T-helper 22 cell (primary cell): ENCODE data around the gene SYNE2.
"Not testable (repeated sequence)": the region's sequence is repeated elsewhere in the genome, so short reads cannot be mapped to it uniquely, and the experiment has no call there.

ENCODE experiments used
- DNase-seq: peaks from one replicate; pipeline ENCODE4 v3.0.0-alpha.2; 2020; ENCODE audit warnings: low read depth

The SYNE2 gene

DNA sequence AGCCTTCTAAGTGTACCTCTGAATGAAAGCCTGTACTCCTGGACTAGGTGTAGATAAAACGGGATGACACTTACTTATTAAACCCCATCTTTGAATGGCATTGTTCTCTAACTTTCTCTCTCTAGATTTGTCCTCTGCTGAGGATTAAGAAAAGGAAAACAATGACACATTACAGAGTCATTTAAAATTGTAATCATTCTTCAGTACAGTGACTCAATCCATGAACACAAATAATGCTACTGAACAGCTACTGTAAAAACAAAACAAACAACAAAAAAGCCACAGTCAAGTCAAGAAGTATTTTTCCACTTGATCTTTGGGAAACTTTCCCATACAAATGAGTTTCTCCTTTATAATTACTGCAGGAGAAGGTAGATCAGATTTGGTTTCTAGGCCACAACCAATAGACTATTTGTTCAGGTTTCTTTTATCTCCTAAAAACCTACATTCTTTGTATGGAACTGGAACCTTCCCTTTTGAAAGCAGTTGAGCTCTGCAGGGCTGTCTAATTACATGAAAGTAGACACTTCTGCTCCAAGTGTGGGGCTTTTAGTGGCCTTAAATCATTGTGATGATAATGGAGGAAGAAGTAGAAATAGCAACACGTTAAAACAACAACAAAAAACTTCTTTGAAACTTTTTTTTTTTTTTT lies 222.3 kb downstream of the SYNE2 start:
- DNase-seq = no peak

DNA sequence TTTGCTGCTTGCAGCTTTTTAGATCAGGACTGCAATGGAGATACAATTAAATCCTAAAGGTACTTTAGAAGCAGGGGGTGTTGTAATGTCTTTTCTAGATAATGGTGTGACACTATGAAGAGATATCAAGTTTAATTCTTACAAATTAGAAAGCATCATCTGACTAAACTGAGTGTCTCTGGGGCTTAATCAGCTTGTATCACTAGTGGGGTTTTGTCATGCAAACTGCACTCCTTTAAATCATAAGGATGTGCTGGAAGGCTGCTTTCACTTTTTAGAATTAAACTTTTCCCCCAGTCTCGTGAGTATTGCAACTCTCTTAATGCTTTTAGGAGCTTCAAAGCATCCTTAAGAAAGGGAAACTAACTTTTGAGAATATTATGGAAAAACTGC lies 222.8 kb downstream of the SYNE2 start:
- DNase-seq = no peak

DNA sequence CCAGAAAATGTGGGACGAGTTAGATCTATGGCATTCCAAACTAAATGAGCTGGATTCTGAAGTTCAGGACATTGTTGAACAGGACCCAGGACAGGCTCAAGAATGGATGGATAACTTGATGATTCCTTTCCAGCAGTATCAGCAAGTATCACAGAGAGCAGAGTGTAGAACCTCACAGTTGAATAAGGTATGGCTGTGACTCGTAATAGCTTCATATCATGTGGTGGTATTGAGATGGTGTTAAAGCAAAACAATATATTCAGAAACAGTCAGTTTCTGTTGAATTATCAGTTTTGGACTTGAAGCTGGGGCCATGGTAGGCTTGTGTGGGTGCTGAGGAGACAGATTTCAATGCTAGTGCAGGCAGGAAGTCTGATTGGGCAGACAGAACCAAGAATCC lies 227.6 kb downstream of the SYNE2 start:
- no peak for DNase-seq

DNA sequence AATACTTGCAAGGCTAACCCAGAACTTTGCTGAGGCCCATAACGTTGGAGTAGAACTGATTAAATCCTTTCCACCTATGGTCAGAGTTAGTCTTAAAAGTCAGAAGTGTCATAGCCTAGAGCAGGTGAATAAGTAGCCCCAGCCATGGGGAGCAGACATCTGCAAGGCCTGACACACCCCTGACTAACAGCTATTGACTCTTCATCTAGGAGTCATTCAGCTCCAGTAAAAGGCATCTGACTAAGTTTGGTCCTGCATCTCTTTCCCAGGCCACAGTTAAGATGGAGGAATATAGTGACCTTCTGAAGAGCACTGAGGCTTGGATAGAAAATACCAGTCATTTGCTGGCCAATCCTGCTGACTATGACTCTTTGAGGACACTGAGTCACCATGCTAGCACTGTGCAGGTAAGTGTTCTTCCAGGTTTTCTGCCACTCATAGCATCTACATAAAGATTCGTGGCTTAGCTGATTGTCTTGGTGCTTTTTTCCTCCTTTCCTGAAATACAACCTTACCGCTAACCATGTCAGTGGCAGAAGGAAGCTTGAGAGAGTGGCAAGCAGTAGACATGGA lies 228.5 kb downstream of the SYNE2 start:
- DNase-seq = no peak

DNA sequence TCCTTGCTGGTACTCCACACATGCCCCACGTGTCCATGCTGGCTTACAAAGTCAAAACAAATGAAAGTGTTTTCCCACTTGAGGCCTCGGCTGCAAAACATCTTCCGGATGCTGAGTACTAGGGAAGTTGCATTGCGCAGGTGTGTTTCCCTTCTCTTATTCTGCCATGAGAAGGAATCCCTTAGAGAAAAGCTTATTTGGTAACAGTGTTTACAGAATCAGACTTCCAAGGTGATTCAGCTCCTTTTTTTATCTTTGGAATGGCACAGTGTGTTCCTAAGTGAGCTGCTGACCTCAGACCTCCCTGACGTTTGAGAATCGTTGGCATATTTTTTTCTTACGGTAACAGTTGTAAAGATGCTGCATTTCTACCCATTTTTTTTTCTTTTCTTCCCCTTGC lies 230.0 kb downstream of the SYNE2 start:
- no peak for DNase-seq

DNA sequence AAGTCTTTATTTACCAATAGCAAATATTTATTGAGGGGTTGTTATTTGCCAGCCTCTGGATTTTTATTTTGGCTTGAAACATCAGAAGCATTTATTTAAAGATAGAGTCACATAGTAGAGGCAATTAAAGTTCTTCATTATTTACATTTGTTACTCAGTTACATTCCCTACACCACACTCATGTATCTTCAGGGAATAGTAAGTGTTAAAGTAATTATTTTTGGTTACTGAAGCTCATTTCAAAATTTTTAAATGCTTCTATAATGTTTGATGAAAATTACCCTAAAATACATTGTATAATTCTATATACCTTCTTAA lies 235.8 kb downstream of the SYNE2 start:
- DNase-seq = no peak

DNA sequence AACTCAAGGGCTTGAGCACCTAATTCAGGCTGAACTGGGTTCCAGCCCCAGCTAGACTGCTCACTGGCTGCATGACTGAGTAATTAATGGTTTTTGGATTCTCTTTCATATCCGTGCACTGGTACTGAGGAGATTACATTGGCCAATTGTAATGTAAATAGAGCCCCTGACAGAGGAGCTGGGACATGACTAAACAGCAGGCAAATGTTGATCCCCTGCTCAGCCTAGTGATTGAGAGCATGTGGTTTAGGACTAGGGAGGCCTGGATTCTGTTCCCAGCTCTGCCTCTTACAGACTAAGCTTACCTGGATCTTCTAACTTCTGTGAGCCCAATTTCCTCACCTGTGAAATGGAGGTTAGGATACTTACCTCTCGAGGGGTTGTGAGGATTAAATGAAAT lies 237.1 kb downstream of the SYNE2 start:
- no peak for DNase-seq

DNA sequence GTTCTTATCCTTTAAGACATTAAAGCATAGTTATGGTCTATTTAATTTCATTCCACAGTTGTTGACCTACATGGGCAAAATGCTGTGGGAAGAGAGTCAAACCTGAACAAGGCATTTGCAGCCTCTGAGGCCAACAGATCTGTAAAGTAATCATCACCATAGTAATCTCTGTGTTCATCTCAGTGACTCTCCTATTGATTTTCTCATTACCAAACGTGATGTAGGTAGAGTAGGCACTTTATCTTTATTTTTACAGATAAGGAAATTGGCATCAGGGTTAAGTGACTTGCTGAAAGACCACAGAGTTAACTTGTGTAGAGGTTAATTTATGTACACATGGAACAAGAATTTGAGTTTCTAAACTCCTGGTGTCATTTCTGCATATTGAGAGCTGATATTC lies 238.4 kb downstream of the SYNE2 start:
- DNase-seq = no peak

DNA sequence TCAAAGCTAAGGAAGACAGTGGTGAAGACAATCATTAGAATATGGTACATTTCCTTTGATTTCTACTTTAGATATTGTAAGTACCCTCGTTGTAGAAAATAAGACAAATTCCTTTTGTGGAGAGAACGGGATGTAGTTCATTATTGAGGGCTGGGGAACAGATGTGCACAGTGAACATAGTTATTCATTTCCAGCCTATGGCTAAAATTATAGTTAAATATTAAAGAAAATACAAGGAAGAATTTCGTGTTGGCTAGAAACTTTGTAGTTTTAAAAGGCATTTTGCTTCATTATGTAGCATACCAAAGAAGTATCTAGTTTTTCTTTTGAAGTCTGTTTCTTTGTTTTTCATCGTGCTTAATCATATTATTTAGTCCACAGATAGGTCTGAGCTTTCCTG lies 239.5 kb downstream of the SYNE2 start:
- DNase-seq = no peak

DNA sequence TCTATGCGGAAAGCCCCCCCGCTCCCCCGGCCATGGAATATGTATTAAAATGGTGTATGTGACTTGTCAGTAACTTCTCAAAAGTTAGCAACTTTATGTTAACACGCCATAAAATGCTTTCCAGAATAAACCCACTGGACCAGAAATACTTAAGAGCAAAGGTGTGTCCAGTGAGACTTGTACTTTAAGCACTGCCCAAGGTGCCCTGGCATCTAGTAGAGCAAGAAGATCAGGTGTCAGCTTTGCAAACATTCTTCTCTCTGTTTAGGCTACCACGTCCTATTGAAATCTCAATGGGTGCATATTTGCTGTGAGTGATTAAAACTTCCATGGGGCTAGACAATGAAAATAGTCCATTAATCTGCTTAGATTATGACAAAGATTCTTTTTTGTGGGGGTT lies 240.1 kb downstream of the SYNE2 start:
- no peak for DNase-seq

DNA sequence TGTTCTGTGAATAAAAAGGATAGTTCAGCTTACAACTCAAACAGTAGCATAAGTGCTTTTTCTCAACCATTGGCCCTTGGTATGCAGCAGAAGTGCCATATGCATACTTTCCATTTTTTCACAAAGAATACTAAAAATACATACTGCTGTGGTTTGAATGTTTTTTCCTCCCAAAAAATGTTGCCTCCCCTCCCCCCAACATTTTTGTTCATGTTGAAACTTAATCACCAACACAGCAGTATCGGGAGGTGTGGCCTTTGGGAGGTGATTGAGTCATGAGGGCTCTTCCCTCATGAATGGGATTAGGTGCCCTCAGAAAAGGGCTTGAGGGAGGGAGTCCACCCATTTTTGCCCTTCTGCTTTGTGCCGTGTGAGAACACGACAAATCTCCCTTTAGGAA lies 242.8 kb downstream of the SYNE2 start:
- DNase-seq = no peak

DNA sequence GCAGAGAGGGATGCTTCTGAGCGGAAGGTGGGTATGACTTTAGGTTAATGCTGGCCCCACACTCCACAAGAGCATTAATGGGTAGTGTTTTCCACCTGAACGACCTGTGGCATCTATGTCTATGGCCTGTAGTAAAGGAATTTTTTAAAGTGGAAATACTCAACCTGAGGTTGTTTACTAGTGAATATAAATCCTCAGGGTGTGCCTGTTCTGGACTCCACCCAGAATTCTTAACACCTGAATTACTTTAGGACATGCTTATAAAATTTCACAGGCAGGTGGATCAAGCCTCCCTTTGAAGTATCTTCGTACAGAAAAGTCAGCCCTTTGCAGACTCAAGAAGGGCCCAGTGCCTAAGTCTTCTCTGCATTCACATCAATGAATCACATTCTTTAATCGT lies 245.3 kb downstream of the SYNE2 start:
- no peak for DNase-seq

DNA sequence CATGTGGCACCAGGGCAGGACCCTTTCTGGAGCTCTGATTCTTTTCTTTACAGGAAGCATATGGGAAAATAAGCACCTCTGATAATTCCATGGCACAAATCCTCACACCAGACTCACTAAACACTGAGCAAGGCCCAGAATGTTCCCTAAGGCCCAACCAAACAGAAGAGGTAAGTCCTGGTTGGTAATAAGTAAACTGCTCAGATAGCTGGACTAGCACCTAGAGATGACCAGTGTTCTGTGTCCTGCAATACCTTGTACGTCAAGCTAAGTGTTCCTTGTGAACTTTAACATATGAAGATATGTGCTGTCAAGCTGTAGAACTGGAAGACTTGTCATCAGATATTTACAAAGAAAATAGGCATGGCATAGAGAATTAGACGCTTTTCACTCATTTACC lies 254.6 kb downstream of the SYNE2 start:
- no peak for DNase-seq

DNA sequence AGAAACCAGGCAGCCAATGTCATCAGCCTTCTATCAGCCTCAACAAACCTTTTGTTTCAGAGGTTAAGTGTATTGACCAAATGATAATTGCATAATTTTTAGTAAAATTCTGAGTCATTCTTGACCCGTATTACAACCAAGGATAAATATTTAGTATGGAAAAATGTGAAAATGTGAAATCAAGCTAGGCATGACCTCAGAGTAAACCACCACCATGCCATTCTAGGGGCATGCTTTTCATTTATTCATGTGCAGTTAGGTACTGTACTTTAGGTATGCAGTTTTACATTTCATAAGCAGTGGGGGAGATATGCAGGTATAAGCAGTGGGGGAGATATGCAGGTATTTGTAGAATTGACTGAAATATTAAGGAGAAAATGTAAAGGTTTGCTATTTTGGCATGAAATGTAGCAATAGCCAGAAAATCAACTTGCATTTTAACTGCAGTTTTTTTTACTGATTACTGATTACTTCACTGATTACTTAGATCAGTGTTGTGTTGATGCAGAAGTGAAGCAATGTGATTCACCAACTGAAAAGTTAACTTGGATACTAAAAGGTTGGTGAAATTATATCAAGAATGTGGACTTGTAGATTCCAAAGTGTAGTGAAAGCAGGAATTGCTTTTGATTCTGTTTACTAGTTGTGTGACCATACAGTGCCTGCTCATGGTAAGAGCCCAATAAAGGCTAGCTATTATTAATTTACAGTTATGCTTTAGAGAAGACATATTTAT lies 257.2 kb downstream of the SYNE2 start:
- DNase-seq = no peak

DNA sequence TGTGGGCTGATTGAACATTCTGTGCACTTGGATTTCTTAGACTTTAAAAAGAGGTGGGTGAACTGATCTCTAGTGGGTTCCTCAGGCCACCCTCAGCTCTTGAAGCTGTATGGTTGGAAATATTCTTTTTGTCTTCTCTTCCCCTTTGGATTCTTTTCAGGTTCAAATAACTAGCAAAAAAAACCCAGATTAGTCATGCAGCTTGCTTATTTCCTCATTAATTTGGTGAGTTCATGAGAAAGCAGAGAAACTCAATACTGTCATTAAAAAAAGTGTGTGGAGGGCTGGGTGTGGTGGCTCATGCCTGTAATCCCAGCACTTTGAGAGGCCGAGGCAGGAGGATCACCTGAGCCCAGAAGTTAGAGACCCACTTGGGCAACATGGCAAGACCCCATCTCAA lies 258.0 kb downstream of the SYNE2 start:
- DNase-seq = no peak

DNA sequence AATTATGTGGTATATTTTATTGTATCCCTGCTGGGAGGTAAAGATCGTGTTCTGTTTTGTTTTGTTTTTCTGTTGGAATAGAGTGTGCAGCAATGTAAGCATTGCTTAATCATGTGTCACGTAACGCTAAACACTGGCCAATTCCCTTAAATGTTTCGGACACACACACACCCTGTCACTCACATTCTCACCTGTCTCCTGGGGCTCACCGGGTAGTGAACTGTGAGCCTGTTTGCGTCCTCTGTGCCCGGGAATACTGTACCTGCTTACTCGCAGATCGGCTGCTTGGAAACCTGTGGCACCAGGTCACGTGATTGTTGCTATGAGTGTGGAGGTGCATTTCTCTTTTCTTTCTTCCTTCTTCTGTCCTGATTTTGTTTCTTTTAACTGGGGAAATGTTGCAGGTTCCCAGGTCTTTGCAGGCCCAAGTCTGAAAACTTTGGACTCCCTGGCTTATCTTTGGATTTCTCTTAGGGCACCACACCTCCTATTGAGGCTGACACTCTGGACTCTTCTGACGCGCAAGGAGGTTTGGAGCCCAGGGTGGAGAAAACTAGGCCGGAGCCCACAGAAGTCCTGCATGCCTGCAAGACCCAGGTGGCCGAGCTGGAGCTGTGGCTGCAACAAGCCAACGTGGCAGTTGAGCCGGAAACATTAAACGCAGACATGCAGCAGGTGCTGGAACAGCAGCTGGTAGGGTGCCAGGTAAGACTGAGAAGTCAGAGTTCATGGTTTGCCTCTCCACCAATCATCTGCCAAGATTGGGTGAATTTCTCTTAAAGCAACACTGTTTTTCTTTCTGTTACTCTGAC lies 260.3 kb downstream of the SYNE2 start:
- no peak for DNase-seq

DNA sequence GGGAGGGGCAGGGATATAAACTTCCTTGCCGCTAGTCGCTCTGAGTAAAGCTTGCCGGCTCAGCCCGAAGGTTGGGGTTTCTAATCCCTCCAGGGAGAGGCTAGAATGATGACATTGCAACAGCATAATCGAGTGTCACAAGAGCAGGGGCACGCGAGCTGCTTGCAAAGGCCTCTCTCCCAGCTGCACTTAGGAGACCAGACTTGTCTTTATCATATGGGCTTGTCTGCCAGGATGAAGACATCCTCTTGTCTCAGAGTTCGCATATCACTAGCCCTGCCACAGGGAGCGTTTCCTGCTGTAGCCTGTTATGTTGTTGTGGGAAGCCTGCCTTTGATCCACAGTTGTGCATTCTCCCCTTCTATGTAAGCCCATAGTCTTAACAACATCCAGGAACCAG lies 261.4 kb downstream of the SYNE2 start:
- no peak for DNase-seq

DNA sequence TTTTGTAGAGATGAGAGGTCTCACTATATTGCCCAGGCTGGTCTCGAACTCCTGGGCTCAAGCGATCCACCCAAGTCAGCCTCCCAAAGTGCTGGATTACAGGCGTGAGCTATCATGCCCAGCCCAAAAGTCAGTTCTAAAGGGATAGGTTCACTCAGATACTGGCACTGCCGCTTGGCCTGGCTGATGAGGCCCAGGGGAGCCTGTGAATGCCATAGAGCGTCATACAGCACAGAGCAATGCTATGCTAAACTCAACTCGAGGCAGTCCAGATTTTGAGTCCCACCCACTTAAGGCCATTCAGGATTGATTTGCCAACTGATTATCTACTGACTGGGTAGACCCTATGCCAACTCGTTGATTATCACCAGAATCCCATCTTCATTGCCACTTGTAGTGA lies 262.0 kb downstream of the SYNE2 start:
- DNase-seq = no peak

DNA sequence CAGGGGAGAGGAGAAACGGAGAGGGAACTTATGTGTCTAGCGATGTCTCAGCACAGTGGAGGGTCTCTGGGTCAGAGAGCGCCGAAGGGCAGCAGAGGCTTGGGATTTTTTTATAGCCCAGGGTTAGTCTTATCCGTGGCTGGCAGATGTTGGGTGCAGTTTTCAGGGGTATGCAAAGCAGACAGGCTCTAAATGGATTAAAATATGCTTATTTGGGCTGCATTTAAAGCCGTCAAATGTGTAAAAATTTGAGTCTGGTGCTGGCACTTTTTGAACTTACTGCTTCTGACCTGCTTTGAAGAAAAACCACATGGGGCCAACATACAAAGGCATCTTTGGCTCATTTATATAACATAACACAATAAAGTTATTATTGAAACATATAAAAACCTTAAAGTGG lies 262.6 kb downstream of the SYNE2 start:
- DNase-seq = no peak

DNA sequence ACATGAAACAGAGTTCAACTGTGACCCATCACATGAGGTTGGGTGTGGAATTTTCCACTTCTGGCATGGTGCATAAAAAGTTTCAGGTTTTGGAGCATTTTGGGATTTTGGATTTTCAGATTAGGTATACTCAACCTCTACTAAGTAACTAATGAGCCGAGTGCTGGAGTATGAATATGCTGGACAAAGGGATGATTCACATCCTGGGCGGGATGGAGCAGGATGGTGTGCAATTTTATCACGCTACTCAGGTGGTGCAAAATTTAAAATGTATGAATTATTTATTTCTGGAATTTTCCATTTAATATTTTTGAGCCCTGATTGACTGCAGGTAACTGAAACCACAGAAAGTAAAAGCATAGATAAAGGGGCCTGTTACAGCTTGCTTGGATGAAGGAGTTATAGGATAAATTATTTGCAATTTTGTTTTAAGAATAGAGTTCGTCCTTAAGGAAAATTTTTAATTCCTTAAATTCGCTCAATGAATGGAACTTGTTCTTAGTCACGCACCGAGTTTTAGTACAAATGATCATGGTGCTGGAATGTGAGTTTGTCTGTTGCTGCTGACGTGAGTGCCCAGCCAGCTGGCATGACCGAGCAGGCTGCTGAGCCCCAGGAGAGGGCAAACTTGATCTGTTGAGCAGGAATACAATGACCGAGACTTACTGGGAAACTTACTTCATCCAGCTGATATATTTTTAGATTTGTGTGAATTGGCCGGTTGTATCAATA lies 265.0 kb downstream of the SYNE2 start:
- no peak for DNase-seq

DNA sequence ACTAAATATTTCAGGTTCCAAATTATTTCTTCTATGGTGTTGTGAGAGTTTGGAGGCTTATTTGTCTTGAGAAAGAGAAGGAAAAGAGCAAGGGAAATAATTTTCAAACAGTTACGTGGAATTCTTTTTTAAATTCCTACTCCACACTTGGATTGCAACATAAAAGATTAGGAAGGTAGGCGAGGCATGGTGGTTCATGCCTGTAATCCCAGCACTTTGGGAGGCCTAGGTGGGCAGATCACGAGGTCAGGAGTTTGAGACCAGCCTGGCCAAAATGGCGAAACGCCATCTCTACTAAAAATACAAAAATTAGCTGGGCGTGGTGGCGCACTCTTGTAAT lies 265.6 kb downstream of the SYNE2 start:
- DNase-seq = not testable (repeated sequence)

DNA sequence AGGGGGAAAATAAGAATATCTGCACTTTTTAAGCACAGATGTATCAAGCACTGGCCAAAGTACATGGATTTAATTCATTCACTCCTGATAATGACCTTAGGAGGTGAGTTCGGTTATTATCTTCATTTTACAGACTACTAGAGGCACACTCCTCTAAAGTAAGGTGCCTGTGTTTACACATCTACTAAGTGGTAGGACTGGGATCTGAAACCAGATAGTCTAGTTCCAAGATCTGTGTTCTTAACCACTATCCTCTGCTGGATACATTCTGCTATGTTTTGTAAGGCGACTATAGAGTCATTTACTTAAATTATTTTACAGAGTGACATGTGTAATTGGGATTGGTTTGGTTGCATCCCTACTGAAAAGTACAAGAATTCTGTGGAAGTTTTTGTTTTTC lies 266.1 kb downstream of the SYNE2 start:
- no peak for DNase-seq

DNA sequence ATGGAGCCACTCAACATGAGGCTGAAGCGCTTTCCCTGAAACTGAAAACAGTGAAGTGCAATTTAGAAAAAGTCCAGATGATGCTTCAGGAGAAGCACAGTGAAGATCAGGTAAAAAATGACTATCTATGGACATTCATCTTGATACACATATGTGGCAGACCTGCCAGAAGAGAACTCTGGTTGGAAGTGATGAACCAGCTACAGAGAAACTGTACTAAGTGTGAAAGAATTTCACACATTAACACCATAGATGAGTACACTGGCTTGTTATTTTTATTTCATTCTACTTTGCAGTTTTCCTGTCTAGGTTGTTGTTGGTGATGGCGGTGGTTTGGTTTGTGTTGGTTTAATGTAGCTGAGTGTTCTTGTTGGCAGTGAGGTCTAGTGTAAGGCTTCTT lies 266.7 kb downstream of the SYNE2 start:
- no peak for DNase-seq
